Activated naive CD4-positive, alpha-beta T cell treated with Interleukin-2 at 50 U/mL for 16 hours (primary cell): ENCODE results near the gene COL2A1.

Experiments used
- DNase-seq: peaks from one replicate; pipeline ENCODE4 v3.0.0-alpha.2; 2020

The COL2A1 gene

DNA sequence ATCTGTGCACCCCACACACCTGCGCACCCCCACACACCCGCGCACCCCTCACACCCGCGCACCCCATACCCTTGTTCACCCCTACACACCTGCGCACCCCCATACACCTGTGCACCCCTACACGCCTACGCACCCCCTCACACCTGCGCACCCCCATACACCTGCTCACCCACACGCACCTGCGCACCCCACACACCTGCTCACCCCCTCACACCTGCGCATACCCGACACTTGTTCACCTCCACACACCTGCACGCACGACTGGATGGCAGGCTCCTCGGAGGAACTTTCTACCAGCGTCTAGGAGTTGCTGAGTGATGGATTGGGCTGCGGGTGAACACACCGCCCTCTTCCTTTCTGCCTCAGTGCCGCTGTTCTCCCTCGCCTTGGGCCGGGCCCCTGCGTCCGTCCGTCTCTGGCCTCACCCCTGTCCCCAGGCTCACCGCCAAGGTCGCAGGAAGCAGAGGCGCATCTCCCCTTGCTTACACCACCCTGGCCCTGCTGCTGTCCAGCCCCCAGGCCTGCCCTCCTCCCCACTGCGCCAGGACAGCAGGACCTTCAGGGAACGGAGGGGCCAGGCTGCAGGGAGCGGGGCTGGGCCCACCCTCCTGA is 61.6 kb downstream of the COL2A1 start:
- DNase-seq, result no peak

DNA sequence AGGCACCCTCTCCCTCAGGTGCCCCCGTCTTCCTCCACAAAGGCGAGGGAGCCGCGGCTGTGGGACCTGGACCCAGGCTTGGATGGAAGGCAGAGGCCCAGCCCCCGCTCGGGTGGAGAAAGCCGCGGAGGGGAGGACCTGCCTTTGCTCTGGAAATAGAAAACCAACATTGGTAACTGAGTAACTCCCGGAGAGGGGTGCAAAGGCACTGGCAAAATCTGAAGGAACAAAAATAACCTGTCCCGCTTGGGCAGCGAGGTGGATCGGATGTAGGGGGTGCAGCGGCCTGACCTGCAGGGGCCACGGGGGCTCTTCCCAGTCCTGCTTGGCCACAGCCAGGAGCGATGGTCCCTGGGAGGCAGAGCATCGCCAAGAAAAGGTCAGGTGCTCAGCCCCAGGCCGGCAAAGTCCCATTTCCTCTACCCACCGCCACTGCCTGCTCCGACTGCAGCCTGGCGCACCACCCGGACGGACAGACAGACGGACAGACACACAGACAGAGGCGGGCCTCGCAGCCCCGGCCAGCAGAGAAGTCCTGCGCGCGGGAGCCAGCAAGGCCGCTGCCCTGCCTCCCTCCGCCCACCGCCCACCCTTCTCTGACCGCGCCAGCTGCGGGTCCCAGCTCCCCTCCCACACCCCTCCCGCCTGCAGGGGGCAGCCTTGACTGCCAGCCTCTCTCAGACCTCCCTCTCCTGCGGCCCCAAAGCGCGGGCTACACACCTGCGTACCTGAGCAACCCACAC is 62.2 kb downstream of the COL2A1 start:
- DNase-seq, result peak; percentile 42

DNA sequence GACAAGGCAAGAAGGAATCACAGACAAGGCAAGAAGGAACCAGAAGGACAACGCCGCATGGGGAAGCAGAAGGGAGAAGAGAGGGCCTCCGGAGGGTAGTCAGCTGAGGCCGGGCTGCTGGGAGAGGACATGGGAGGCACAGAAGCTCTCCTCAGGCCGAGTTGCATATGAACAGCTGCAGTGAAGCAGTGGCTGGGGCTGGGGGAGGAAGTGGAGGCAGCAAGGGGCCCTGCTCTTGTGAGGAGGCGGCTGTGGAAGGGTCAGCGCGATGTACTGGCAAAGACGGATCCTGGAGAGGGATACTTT is 62.8 kb downstream of the COL2A1 start:
- no peak for DNase-seq

DNA sequence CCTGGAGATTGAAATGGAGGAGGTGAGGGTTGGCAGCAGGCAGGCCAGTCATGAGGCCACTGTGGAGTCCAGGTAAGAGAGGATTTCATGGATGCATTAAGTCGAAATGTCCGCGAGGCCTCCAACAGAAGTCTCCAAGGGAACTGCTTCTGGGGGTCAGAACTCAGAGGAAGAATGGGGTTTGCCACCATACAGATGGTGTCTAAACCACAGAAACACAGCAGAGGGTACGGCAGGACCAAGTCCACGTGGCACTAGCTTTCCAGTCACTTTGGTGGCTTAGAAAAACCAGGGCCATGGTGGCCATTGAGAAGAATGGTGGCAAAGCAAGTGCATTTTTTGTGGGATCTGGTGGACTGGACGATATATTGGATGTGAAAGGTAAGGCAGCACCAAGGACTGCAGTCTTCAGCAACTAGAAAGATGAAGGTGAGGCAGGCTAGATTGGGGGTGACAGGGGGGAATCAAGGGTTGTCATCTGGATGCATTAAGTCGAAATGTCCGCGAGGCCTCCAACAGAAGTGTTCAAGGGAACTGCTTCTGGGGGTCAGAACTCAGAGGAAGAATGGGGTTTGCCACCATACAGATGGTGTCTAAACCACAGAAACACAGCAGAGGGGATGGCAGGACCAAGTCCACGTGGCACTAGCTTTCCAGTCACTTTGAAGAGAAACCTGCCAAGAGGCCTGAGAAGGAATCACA is 63.4 kb downstream of the COL2A1 start:
- DNase-seq, result no peak

DNA sequence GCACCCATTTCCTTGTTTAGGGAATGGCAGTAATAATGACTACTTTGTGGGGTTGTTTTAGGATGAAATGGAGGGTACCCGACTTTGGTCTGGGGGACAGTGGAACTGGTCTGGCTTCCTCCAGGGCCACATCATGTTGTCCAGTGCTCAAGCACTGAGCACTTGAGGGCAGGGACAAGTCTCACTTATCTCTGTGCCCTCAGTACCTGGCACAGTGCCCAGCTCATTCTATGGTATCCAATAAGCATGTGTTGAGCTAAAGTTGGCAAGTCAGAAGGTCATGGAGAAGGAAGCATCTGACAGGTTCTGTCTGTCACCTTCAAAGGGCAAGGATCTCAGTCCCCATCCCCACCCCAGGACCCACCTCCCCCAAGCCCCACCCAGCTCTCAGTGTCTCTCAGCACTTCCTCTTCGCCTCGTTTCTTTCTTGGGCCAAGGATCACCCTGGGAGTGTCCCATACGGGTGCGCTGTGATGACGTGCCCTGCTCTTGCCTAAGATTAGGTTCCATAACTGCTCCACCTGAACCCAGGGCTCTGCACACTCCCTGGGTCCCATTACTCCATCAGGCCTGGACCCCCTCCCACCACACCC is 65.2 kb downstream of the COL2A1 start:
- no peak for DNase-seq

DNA sequence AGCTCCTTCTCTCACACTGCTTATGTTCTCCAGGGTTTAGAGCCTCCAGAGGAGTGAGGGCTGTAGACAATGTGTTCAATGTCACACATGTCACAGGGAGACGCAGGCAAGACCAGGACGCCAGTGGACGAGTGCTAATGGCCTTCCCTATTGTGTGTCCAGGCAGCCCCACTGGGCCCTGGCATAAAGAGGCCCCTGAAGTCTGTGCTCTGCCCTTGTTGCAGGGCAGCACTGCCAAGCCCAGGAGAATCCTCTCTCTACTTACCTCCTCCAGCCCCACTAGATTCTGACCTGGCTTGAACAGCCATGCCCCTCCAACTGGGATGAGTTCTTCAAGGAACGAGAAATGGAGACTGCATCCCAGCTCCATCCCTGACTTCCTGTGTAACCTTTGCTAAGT is 65.7 kb downstream of the COL2A1 start:
- DNase-seq, result no peak

DNA sequence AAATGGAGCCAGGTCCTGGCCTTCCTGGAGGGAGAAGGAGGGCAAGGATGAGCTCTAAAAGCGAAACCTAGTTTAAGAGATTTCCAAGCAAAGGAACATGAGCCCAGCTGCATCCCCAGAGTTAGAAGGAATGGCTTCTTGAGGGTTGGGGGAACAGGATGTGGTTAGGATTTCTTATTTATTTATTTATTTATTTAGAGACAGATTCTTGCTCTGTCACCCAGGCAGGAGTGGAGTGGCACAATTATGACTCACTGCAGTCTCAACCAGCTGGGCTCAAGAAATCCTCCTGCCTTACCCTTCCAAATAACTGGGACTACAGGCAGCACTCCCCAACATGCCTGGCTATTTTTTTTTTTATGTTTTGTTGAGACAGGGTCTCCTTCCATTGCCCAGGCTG is 66.2 kb downstream of the COL2A1 start:
- DNase-seq, result no peak

DNA sequence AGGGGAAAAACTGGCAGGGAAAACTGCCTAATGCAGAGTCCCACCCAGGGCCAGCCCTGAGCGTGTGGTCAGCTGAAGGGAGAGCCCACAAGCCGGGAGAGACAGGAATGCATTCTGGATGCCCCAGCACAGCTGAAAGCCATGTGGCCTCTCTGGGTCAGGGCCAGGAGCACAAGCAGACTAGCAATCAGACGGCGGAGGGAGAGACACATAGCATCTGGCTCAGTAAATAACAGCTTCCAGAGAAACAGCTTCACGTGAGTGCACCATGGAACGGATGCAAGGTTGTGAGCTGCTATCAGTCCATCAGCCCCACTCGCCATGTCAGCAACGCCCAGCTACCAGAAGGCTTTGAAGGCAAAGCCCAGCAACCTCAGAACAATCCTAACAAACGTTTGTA is 69.1 kb downstream of the COL2A1 start:
- DNase-seq, result no peak

DNA sequence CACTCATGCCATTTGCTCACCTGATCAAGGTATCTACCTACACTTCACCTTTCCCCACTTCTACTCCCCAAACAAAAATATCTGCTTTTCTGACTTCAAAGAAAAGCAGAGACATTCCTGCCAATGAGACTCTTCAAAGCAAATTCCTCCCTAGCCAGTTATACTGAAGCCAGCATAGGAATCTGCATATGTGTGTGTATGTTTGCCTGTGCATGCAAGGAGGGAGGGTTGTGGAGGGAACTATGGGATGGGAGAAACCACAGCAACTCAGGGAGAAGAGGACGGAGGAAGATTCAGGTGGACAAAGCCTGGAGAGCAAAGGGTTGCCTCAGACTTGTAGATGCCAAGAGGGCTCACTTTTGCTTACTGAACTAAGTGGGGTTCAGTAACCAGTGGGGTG is 73.1 kb downstream of the COL2A1 start:
- no peak for DNase-seq

DNA sequence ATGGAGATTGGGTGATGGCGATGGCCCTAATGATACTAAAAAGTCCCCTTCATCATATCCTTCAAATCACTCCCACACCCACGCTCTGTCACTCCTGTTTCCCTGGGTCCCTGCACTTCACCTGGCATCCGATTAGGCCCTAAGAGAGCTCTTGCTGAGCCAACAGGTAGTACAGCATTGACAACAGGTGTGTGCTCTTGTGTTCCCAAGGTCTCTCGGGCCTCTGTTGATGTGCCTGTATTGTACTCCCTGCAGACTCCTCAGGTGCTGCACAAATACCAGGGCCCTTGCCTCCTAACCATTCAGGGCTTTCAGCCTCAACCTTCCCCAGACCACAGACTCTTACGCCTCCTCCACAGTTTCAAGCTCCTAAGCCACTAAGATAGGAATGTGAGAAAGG is 73.6 kb downstream of the COL2A1 start:
- DNase-seq, result no peak

DNA sequence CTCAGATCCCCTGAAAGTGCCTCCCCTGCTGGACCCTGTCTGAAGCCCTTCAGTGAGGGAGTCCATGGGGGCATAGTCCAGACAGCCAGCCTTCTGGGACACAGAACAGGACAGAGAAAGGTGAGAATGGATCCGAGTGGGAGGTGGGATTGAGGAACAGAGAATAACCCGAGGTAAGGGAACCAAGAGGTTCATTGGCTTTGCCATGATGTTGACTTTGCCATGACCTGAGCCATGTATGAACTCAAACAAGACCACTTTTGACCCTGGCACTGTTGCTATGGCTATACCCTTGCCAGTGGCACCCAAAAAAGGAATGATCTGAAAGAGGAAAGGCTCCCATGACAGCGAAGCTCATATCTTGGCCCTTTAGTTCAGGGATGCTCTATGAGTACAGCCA is 76.9 kb downstream of the COL2A1 start:
- no peak for DNase-seq
